Breast epithelium (tissue), 3 donors: ENCODE measurements around the gene CBX7.

Experiments used
- CTCF ChIP-seq, 3 donors: fragments of 450-650 bp; IDR thresholded peaks; one replicate each; pipeline ENCODE4 v1.5.1; 2016 to 2017; ENCODE audit warnings: antibody characterized with exemption in 3 of 3, mild to moderate bottlenecking in 3 of 3, moderate library complexity in 3 of 3
- POLR2AphosphoS5 ChIP-seq, 3 donors: sonication (generic); formaldehyde crosslinking; IDR thresholded peaks; one replicate each; pipeline ENCODE4 v1.6.1; 2017; ENCODE audit warnings: antibody characterized with exemption in 3 of 3

- no peak for TF ChIP-seq CTCF (IDR thresholded peaks at IDR 0.05)
- no peak for TF ChIP-seq POLR2AphosphoS5 (IDR thresholded peaks at IDR 0.05)
Measured at GRCh38 chr22:39092111-39092862, 60.2 kb downstream of the CBX7 start.
